ELF-1 (cell line): ENCODE data around the gene AUTS2.
A peak's percentile ranks its signal among the peaks of the same experiment; 100 is the strongest.

Source experiments
- DNase-seq: peaks from one replicate; pipeline ENCODE4 v3.0.0-alpha.2; 2016; ENCODE audit warnings: low read depth, low spot score

AUTS2 gene

GRCh38 chr7:69599955-69600709 is 1.9 kb downstream of the AUTS2 start:
- peak; percentile 25 for DNase-seq

GRCh38 chr7:69600710-69601519 is 2.6 kb downstream of the AUTS2 start:
- no peak for DNase-seq

GRCh38 chr7:69602522-69602921 is 4.2 kb downstream of the AUTS2 start:
- no peak for DNase-seq

- DNase-seq, result no peak
These were observed 5.1 kb downstream of the AUTS2 start for GRCh38 chr7:69603351-69603750.

GRCh38 chr7:69603937-69604494 is 5.7 kb downstream of the AUTS2 start:
- no peak for DNase-seq

- no peak for DNase-seq
These were observed 6.8 kb downstream of the AUTS2 start for GRCh38 chr7:69605070-69605469.

- DNase-seq, result no peak
These were observed 7.3 kb downstream of the AUTS2 start for GRCh38 chr7:69605546-69605945.

GRCh38 chr7:69608049-69608448 is 9.8 kb downstream of the AUTS2 start:
- no peak for DNase-seq

- DNase-seq, result peak; percentile 34
These were observed 10.6 kb downstream of the AUTS2 start for GRCh38 chr7:69608878-69609277.

GRCh38 chr7:69609541-69610373 is 11.5 kb downstream of the AUTS2 start:
- DNase-seq, result no peak

GRCh38 chr7:69610374-69611084 is 12.3 kb downstream of the AUTS2 start:
- no peak for DNase-seq

GRCh38 chr7:69612981-69613380 is 14.7 kb downstream of the AUTS2 start:
- no peak for DNase-seq

GRCh38 chr7:69613846-69614245 is 15.6 kb downstream of the AUTS2 start:
- no peak for DNase-seq

- no peak for DNase-seq
These were observed 17.4 kb downstream of the AUTS2 start for GRCh38 chr7:69615685-69616084.

- peak; percentile 51 for DNase-seq
These were observed 19.1 kb downstream of the AUTS2 start for GRCh38 chr7:69617364-69617763.

GRCh38 chr7:69619054-69619453 is 20.8 kb downstream of the AUTS2 start:
- DNase-seq, result no peak

GRCh38 chr7:69619635-69620034 is 21.4 kb downstream of the AUTS2 start:
- DNase-seq, result no peak

- no peak for DNase-seq
These were observed 21.8 kb downstream of the AUTS2 start for GRCh38 chr7:69620063-69620462.

- DNase-seq, result no peak
These were observed 22.4 kb downstream of the AUTS2 start for GRCh38 chr7:69620650-69621049.

GRCh38 chr7:69622014-69622835 is 23.9 kb downstream of the AUTS2 start:
- peak; percentile 34 for DNase-seq
